NCI-H2081 (cell line): ENCODE data around the gene PDIA4.
A peak's percentile ranks its signal among the peaks of the same experiment; 100 is the strongest.

Experiments used
- DNase-seq, 2 experiments: peaks; one replicate each; lab custom pipeline; 2025; lab: John Stamatoyannopoulos, UW

The PDIA4 gene

GRCh38 chr7:148967602-148968001, 60.7 kb downstream of the PDIA4 start:
- no peak for DNase-seq

- no peak for DNase-seq
Observed at GRCh38 chr7:148967032-148967372, 61.3 kb downstream of the PDIA4 start.

- DNase-seq = no peak
Observed at GRCh38 chr7:148964483-148965267, 63.6 kb downstream of the PDIA4 start.

GRCh38 chr7:148963583-148964482, 64.5 kb downstream of the PDIA4 start:
- DNase-seq = peak in 1 of 2 experiments; percentile 32

GRCh38 chr7:148962823-148963582, 65.3 kb downstream of the PDIA4 start:
- peak; percentile 74 to 81 for DNase-seq

- no peak for DNase-seq
Observed at GRCh38 chr7:148962440-148962822, 65.9 kb downstream of the PDIA4 start.

GRCh38 chr7:148959726-148960125, 68.6 kb downstream of the PDIA4 start:
- DNase-seq = no peak

- no peak for DNase-seq
Observed at GRCh38 chr7:148958061-148958460, 70.2 kb downstream of the PDIA4 start.

GRCh38 chr7:148954766-148955165, 73.5 kb downstream of the PDIA4 start:
- no peak for DNase-seq

- no peak for DNase-seq
Observed at GRCh38 chr7:148953676-148954075, 74.6 kb downstream of the PDIA4 start.
